Sigmoid colon (tissue), 4 donors: ENCODE measurements around the gene BEX4.

Source experiments
- POLR2AphosphoS5 ChIP-seq, 4 donors: sonication (generic); formaldehyde crosslinking; IDR thresholded peaks; one replicate each; pipeline ENCODE4 v1.6.1; 2017; ENCODE audit warnings: antibody characterized with exemption in 4 of 4
- TF ChIP-seq, protein P1 (sequence below), 4 experiments: fragments of 450-650 bp in 3 of 4; fragments of 200-600 bp in 1 of 4; IDR thresholded peaks; one replicate each; pipeline ENCODE4 v1.5.1; 2016 to 2019; ENCODE audit warnings: antibody characterized with exemption in 4 of 4, mild to moderate bottlenecking in 3 of 4, moderate library complexity in 2 of 4

DNA sequence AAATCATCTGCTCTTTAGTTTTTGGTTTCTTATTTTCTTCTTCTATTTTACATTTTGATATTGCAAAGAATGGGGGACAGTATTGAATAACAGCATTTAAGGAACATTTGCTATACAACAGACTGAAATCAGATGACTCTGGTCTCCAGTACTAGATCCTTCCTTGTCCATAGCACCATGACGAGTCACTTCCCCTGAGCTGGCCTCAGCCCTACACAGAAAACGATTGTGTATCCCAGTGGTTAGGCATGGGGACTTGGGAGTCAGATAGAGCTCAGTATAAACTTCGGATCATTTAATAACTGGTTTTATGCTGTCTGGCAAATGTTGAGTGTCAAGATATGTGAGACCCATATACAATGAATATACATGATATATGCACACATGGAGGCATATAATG is 44.7 kb upstream of the BEX4 start:
- TF ChIP-seq, protein P1, sequence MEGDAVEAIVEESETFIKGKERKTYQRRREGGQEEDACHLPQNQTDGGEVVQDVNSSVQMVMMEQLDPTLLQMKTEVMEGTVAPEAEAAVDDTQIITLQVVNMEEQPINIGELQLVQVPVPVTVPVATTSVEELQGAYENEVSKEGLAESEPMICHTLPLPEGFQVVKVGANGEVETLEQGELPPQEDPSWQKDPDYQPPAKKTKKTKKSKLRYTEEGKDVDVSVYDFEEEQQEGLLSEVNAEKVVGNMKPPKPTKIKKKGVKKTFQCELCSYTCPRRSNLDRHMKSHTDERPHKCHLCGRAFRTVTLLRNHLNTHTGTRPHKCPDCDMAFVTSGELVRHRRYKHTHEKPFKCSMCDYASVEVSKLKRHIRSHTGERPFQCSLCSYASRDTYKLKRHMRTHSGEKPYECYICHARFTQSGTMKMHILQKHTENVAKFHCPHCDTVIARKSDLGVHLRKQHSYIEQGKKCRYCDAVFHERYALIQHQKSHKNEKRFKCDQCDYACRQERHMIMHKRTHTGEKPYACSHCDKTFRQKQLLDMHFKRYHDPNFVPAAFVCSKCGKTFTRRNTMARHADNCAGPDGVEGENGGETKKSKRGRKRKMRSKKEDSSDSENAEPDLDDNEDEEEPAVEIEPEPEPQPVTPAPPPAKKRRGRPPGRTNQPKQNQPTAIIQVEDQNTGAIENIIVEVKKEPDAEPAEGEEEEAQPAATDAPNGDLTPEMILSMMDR (IDR thresholded peaks at IDR 0.05), result no peak
- TF ChIP-seq POLR2AphosphoS5 (IDR thresholded peaks at IDR 0.05), result no peak
